Stimulated activated CD8-positive, alpha-beta memory T cell treated with anti-CD3 and anti-CD28 coated beads, Interleukin-2, amount 100 ng/mL, for 48 hours (primary cell): Measurements from ENCODE around the gene ZNF556.

Experiments used
- DNase-seq, 2 donors: peaks; one replicate each; pipeline ENCODE4 v3.0.0-alpha.2; 2020; ENCODE audit warnings: low read depth in 2 of 2

ZNF556 gene

GRCh38 chr19:2905918-2906519 is 38.9 kb downstream of the ZNF556 start:
- DNase-seq, result no peak

GRCh38 chr19:2906631-2907195 is 39.6 kb downstream of the ZNF556 start:
- no peak for DNase-seq

- DNase-seq, result no peak
Observed at GRCh38 chr19:2912306-2912705, 45.2 kb downstream of the ZNF556 start.

- no peak for DNase-seq
Observed at GRCh38 chr19:2917275-2918184, 50.4 kb downstream of the ZNF556 start.

- DNase-seq, result no peak
Observed at GRCh38 chr19:2922987-2923386, 55.9 kb downstream of the ZNF556 start.

- no peak for DNase-seq
Observed at GRCh38 chr19:2923510-2923909, 56.4 kb downstream of the ZNF556 start.

GRCh38 chr19:2926341-2927031 is 59.4 kb downstream of the ZNF556 start:
- no peak for DNase-seq

- no peak for DNase-seq
Observed at GRCh38 chr19:2927032-2927430, 59.9 kb downstream of the ZNF556 start.
